SK-N-SH (cell line): ENCODE results near the gene TXNDC16. TPM values are rescaled to one million over a fixed set of nuclear protein-coding genes. Genes with fewer than 3 reads are reported as not detected.

ENCODE experiments used
- CTCF ChIA-PET: fragments of 300-600, 350-600 bp; formaldehyde crosslinking; extraction: SDS; loops from one replicate; lab custom pipeline; 2021; lab: Yijun Ruan, JAX
- POLR2A ChIA-PET: fragments of 350-600 bp; sonication (Branson Sonifier 250); formaldehyde crosslinking; extraction: SDS; loops from one replicate; lab custom pipeline; 2020; ENCODE audit warnings: antibody characterized with exemption, inconsistent platforms; lab: Yijun Ruan, JAX
- DNase-seq: peaks from one replicate; pipeline ENCODE4 v3.0.0; 2012
- H2AFZ ChIP-seq: fragments of 200-600 bp; sonication (generic); 2 replicates; pipeline ENCODE4 v1.8.1; 2016; ENCODE audit warnings: antibody characterized with exemption, mild to moderate bottlenecking, low read depth
- H3F3A ChIP-seq: fragments of 200-600 bp; sonication (generic); replicated peaks from 2 replicates; pipeline ENCODE3; 2016; ENCODE audit warnings: antibody characterized with exemption, mild to moderate bottlenecking; ENCODE audit not compliant: insufficient read depth
- H3K27ac ChIP-seq, 2 experiments: fragments of 200-500 bp in 1 of 2; fragments of 200-600 bp in 1 of 2; sonication (Bioruptor generic) in 1 of 2; sonication (generic), shearing (Covaris generic) in 1 of 2; 2 replicates each; pipeline versions ENCODE4 v1.5.1 to v1.6.1; 2014 to 2016; ENCODE audit warnings: low read depth in 2 of 2, inconsistent platforms in 1 of 2, low read length in 1 of 2, mild to moderate bottlenecking in 1 of 2, mixed read lengths in 1 of 2
- H3K27me3 ChIP-seq: fragments of 200-600 bp; sonication (generic), shearing (Covaris generic); 2 replicates; pipeline ENCODE4 v1.6.1; 2016; ENCODE audit warnings: mixed run types; ENCODE audit not compliant: insufficient read depth
- H3K36me3 ChIP-seq, 2 experiments: fragments of 200-500 bp in 1 of 2; fragments of 200-600 bp in 1 of 2; sonication (Bioruptor generic) in 1 of 2; sonication (generic) in 1 of 2; replicated peaks in 1 of 2; 2 replicates each; pipeline versions ENCODE3 to v1.5.1; 2014 to 2016; ENCODE audit warnings: low read length in 1 of 2, mild to moderate bottlenecking in 1 of 2; ENCODE audit not compliant: insufficient read depth in 2 of 2, control insufficient read depth in 1 of 2
- H3K4me1 ChIP-seq, 2 experiments: fragments of 200-500 bp in 1 of 2; fragments of 200-600 bp in 1 of 2; sonication (Bioruptor generic) in 1 of 2; sonication (generic), shearing (Covaris generic) in 1 of 2; 2 replicates each; pipeline versions ENCODE4 v1.5.1 to v1.6.1; 2014 to 2016; ENCODE audit warnings: low read depth in 1 of 2, low read length in 1 of 2, mixed run types in 1 of 2; ENCODE audit not compliant: insufficient read depth in 2 of 2, control insufficient read depth in 1 of 2
- H3K4me2 ChIP-seq: fragments of 200-600 bp; sonication (generic), shearing (Covaris generic); 2 replicates; pipeline ENCODE4 v1.6.1; 2017; ENCODE audit warnings: mixed run types
- H3K4me3 ChIP-seq, 2 experiments: fragments of 200-500 bp in 1 of 2; fragments of 200-600 bp in 1 of 2; sonication (Bioruptor generic) in 1 of 2; sonication (generic), shearing (Covaris generic) in 1 of 2; 2 replicates each; pipeline versions ENCODE4 v1.5.1 to v1.8.1; 2014 to 2016; ENCODE audit warnings: low read depth in 2 of 2, inconsistent platforms in 1 of 2, low read length in 1 of 2, mild to moderate bottlenecking in 1 of 2, mixed read lengths in 1 of 2, moderate library complexity in 1 of 2
- H3K79me2 ChIP-seq: fragments of 200-600 bp; sonication (generic); 2 replicates; pipeline ENCODE4 v1.8.1; 2017; ENCODE audit warnings: mild to moderate bottlenecking; ENCODE audit not compliant: insufficient read depth
- H3K9ac ChIP-seq: fragments of 200-600 bp; sonication (generic); 2 replicates; pipeline ENCODE4 v1.6.1; 2017; ENCODE audit warnings: mixed run types
- H3K9me2 ChIP-seq: fragments of 200-600 bp; sonication (generic); 2 replicates; pipeline ENCODE4 v1.6.1; 2017; ENCODE audit warnings: mixed run types
- H3K9me3 ChIP-seq: fragments of 200-600 bp; sonication (generic); 2 replicates; pipeline ENCODE4 v1.6.1; 2017; ENCODE audit warnings: mixed run types, mild to moderate bottlenecking, moderate library complexity
- H4K20me1 ChIP-seq: fragments of 200-600 bp; sonication (generic); 2 replicates; pipeline ENCODE4 v1.6.1; 2017; ENCODE audit warnings: mild to moderate bottlenecking, mixed run types; ENCODE audit not compliant: insufficient read depth
- CTCF ChIP-seq: fragments of 200-600 bp; sonication (generic); IDR thresholded peaks from 2 replicates; pipeline ENCODE4 v1.6.1; 2017; ENCODE audit warnings: antibody characterized with exemption, mild to moderate bottlenecking, moderate library complexity
- ELF1 ChIP-seq: IDR thresholded peaks from 2 replicates; pipeline ENCODE4 v1.4.0; 2012
- EP300 ChIP-seq, 2 experiments: IDR thresholded peaks; 2 replicates each; pipeline versions ENCODE4 v1.4.0 to v1.6.1; 2012; ENCODE audit warnings: borderline replicate concordance in 1 of 2, low read depth in 1 of 2, low read length in 1 of 2
- FOSL2 ChIP-seq: IDR thresholded peaks from 2 replicates; pipeline ENCODE4 v1.4.0; 2012; ENCODE audit warnings: low read depth, mild to moderate bottlenecking, moderate library complexity, borderline replicate concordance
- FOXM1 ChIP-seq: IDR thresholded peaks from 2 replicates; pipeline ENCODE4 v1.4.0; 2012; ENCODE audit warnings: low read depth, mild to moderate bottlenecking
- GATA2 ChIP-seq: sonication (generic); formaldehyde crosslinking; IDR thresholded peaks from 2 replicates; pipeline ENCODE4 v1.5.0; 2020; ENCODE audit warnings: mild to moderate bottlenecking, missing genetic modification reagents
- MXI1 ChIP-seq: IDR thresholded peaks from 2 replicates; pipeline ENCODE4 v1.6.1; 2012; ENCODE audit warnings: mild to moderate bottlenecking, low read depth, low read length, improper control_type of control experiment
- NFIC ChIP-seq: IDR thresholded peaks from 2 replicates; pipeline ENCODE4 v1.4.0; 2012; ENCODE audit warnings: borderline replicate concordance
- NRF1 ChIP-seq: IDR thresholded peaks from 2 replicates; pipeline ENCODE4 v1.6.1; 2012; ENCODE audit warnings: low read depth, mild to moderate bottlenecking, low read length
- PBX3 ChIP-seq: IDR thresholded peaks from 2 replicates; pipeline ENCODE4; 2012
- POLR2AphosphoS5 ChIP-seq: IDR thresholded peaks from 2 replicates; pipeline ENCODE4 v1.6.1; 2012; ENCODE audit warnings: low read depth, low read length
- REST ChIP-seq: IDR thresholded peaks from 2 replicates; pipeline ENCODE4 v1.6.1; 2012; ENCODE audit warnings: mild to moderate bottlenecking, low read depth, low read length, moderate library complexity
- RFX5 ChIP-seq: IDR thresholded peaks from 2 replicates; pipeline ENCODE4 v1.6.1; 2012; ENCODE audit warnings: mild to moderate bottlenecking, improper control_type of control experiment, low read length
- RXRA ChIP-seq: IDR thresholded peaks from 2 replicates; pipeline ENCODE4 v1.4.0; 2012; ENCODE audit warnings: low read depth, mild to moderate bottlenecking, borderline replicate concordance
- SIN3A ChIP-seq: IDR thresholded peaks from 2 replicates; pipeline ENCODE4 v1.6.1; 2012; ENCODE audit warnings: low read depth, mild to moderate bottlenecking, low read length, moderate library complexity, borderline replicate concordance
- SMC3 ChIP-seq: IDR thresholded peaks from 2 replicates; pipeline ENCODE4 v1.6.1; 2012; ENCODE audit warnings: low read depth, low read length, improper control_type of control experiment
- TEAD4 ChIP-seq: IDR thresholded peaks from 2 replicates; pipeline ENCODE4 v1.4.0; 2012; ENCODE audit warnings: mild to moderate bottlenecking, borderline replicate concordance; ENCODE audit not compliant: insufficient read depth
- USF1 ChIP-seq: IDR thresholded peaks from 2 replicates; pipeline ENCODE4 v1.4.0; 2012; ENCODE audit warnings: low read depth, borderline replicate concordance
- USF2 ChIP-seq: fragments of 150-350 bp; IDR thresholded peaks from 2 replicates; pipeline ENCODE4 v1.6.1; 2017; ENCODE audit warnings: antibody characterized with exemption, low read length, low read depth, borderline replicate concordance
- ZBTB33 ChIP-seq: IDR thresholded peaks from 2 replicates; pipeline ENCODE4 v1.4.0; 2012; ENCODE audit warnings: low read depth, borderline replicate concordance
- polyA plus RNA-seq, 3 experiments: library from polyadenylated mRNA; depleted of rRNA; stranded (reverse); fragments of >200 nt; gene quantifications; 2 replicates each; pipeline ENCODE4 v1.2.3, GENCODE V29; 2012

Gene TXNDC16
- polyA plus RNA-seq, 1 of the 3 experiments (the other 2 are of a cell fraction), result 0.95 TPM

GRCh38 chr14:52531481-52531880 is 20.8 kb downstream of the TXNDC16 start:
- Histone ChIP-seq H3K27me3 (no peaks in the 10 kb centered on the region), H4K20me1 (no peaks in the 10 kb centered on the region), H3K27ac (no peak overlapping the region), H3K79me2 (no peaks in the 10 kb centered on the region; the same call in 1 of the 2 replicates), H3K4me3 (no peak overlapping the region), H2AFZ (no peak overlapping the region), H3K9me2 (no peaks in the 10 kb centered on the region), H3K4me2 (no peak overlapping the region), H3K4me1 (no peaks in the 10 kb centered on the region), H3K9ac (no peak overlapping the region), H3F3A (no peaks in the 10 kb centered on the region), H3K36me3 (no peaks in the 10 kb centered on the region), H3K9me3 (no peaks in the 10 kb centered on the region)
- CTCF ChIA-PET, result no interaction called here
- no peak for TF ChIP-seq FOSL2
- no peak for TF ChIP-seq EP300 (IDR thresholded peaks at IDR 0.05; ENCODE audit: borderline replicate concordance in 1 of 2, low read depth in 1 of 2, low read length in 1 of 2)
- TF ChIP-seq SMC3, result no peak
- TF ChIP-seq MXI1, result no peak
- TF ChIP-seq RXRA, result no peak
- no peak for TF ChIP-seq SIN3A
- TF ChIP-seq RFX5, result no peak
- TF ChIP-seq ZBTB33, result no peak
- TF ChIP-seq CTCF, result no peak
- no peak for TF ChIP-seq POLR2AphosphoS5
- TF ChIP-seq ELF1, result no peak
- TF ChIP-seq GATA2 (CRISPR knock-in tag), result no peak
- no peak for TF ChIP-seq NRF1
- no peak for TF ChIP-seq FOXM1
- no peak for TF ChIP-seq TEAD4
- TF ChIP-seq USF2, result no peak
- no peak for TF ChIP-seq PBX3
- no peak for TF ChIP-seq REST
- TF ChIP-seq NFIC, result no peak
- TF ChIP-seq USF1, result no peak
- DNase-seq, result no peak
- POLR2A ChIA-PET, result no interaction called here
